HPDE6-E6E7 (cell line): Measurements from ENCODE around the gene CCL8.

Experiments
- DNase-seq: peaks from one replicate; pipeline ENCODE4 v3.0.0; 2011; ENCODE audit warnings: missing footprints; ENCODE audit errors: extremely low spot score

CCL8 gene

DNA sequence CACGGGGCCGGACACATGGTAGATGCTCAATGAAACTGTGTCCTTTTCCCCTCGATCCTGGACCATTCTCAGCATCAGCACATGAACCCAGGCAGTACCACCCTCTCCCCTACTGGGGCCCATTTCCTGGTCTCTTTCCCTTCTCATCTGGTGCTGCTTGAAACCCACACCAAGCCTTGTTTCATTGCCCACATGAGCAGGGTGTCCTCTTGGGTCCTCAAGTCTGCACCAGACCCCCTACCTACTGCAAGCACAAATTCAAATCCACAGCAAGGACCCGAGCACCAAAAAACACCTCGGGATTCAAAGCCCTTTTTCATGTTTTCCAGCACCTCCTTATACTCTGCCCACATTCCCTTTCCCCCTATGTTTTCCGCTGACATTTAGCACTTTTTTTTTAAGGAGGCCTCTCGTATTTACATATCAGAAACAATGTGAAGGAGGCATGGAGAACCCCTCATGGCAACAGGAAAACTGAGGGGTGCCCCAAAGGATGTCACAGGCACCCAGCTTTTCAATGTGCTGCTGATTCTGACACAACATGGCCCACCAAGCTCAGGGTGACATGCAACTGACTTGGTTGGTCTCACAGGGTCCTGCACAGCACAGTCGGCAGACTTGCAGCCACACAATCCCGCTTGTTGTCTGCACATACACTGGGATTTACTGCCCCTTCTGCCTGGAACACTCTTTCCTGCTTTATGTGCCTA, 48.4 kb downstream of the CCL8 start:
- DNase-seq = no peak

DNA sequence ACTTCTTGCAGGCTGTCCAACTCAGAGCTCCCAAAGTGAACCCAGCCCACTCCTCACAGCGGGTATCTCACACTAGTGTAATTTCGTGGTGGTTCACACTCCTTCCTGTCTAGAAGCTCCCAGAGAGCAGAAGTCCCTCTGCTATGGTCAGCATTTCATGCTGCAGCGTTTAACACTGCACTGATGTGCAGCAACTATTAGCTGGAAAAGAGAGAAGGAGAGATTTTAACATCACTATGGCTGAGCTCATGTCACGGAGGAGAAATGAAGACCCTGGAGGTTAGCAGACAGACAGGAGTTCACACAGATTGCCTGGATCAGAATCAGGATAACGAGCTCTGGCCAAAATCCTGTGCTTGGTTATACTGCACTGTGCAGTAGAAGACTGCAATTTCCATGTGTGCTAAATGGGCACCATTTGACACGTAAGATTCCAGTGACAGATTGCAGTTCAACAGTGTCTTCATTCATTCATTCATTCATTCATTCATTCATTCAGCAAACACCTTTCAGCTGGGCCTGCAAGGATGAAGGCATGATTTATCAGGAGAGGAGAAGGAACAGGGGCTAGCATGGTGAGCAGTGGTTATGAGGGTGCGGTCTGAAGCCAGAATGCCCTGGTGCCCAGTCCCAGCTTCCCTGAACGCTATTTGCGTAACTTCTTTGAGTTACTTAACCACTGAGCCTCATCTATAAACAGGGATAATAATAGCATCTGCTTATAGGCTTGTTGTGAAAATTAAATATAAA, 49.1 kb downstream of the CCL8 start:
- no peak for DNase-seq

DNA sequence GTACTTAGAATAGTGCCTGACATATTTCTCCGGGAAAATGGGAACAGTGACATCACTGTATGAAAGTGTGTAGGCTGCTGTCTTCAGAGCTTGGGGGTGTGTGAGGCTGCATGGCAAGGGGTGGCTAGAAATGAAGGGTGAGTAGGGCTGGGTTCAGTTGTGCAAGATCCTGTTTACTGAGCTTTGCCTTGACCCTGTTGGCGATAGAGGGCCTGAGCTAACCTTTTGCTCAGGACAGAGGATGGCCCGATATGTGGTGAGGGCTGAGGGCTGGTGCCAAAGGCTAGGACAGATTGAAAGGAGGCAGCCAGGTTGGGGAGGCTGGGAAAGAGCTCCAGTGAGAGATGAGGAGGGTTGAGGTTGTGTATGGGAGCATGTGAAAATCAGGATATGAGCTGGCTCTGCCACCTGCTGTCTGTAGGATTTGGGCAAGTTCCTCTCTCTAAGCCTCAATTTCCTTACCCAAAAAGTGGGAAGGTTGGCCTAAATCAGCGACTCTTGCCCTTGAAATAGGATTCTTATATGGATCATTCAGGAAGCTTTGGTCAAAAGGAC, 49.8 kb downstream of the CCL8 start:
- DNase-seq = no peak

DNA sequence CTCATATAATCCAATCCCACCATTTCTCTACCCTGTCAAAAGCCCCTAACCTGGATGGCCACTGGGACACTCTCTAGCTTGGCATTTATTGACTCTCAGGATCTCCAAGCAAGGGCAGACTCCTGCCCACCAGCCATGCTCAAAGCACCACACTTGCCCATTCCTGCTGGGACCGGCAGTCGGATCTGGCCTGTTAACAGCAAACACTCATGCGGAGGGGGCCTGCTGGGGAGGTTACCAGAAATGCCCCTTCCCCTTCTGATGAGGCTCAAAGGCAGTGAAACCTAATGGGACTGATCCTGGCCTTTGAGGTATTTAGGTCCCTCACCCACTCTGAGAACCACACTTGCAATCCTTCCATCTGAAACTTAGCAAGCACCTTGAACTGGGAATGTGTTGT, 50.3 kb downstream of the CCL8 start:
- DNase-seq = no peak

DNA sequence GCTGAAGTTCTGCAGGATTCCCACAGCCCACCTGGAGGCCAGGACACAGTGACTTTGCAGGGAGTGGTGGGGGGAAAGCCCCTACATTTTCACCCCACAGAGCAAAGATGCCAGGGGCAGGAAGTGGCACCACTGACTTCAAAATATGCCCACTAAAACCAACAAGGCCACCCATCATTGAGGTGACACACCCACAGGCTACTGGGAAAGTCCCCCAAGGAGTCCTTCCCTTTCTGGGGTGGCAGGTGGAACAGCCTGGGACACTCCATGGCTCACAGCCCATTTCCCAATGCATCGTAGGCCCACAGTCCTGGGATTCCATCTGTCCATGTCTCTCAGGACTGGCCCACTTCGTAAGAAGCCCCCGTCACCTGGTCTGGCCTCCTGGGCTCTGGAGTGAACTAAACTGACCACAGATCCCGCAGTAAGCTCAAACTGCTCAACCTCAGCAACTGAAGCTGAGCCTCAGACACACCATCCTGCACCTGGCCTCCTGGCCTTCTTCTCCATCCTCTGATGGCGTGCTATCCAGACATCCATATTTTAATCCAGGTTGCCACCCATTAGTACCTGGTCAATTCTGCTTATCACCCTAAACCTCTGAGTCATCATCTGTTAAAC, 51.3 kb downstream of the CCL8 start:
- no peak for DNase-seq

DNA sequence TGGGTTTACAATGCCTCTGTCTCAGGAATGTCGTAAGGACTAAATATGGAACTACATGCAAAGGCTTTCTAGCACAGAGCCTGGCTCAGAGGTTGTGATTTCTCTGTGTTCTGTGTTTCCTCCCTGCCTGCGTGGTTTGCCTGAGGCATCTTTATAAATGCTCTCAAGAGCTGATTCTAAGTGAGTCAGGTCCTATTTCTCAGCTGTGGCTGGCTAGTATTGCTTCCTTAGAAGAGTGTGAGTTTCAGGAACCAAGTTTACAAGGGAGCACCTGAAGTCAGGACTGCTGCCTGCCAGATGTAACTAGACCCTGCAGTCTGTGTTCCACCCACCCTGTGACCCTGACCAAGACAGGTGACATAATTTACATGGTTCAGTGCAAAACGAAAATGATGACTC, 51.8 kb downstream of the CCL8 start:
- DNase-seq = no peak
